Mesothelial cell of epicardium (in vitro differentiated cells): Measurements from ENCODE around the gene HMCN1. TPM values are rescaled to one million over a fixed set of nuclear protein-coding genes. Genes with fewer than 3 reads are reported as not detected.

Experiments used
- DNase-seq, 2 experiments: peaks; one replicate each; pipeline ENCODE4 v3.0.0; 2021; ENCODE audit warnings: low spot score in 2 of 2; ENCODE audit not compliant: unreplicated experiment in 2 of 2
- H3K27ac Mint-ChIP-seq: 2 replicates; pipeline ENCODE4 v1.8.0; 2021; ENCODE audit warnings: mixed read lengths
- H3K27me3 Mint-ChIP-seq: 2 replicates; pipeline ENCODE4 v1.8.0; 2021; ENCODE audit warnings: low read depth, mixed read lengths
- H3K36me3 Mint-ChIP-seq: 2 replicates; pipeline ENCODE4 v1.8.0; 2021; ENCODE audit warnings: mixed read lengths
- H3K4me1 Mint-ChIP-seq: 2 replicates; pipeline ENCODE4 v1.8.0; 2021; ENCODE audit warnings: mixed read lengths
- H3K4me3 Mint-ChIP-seq: 2 replicates; pipeline ENCODE4 v1.8.0; 2021; ENCODE audit warnings: mild to moderate bottlenecking, moderate library complexity, mixed read lengths
- H3K9me3 Mint-ChIP-seq: 2 replicates; pipeline ENCODE4 v1.8.0; 2021; ENCODE audit warnings: mixed read lengths
- total RNA-seq: library from RNA; stranded (reverse); gene quantifications from 3 replicates; pipeline ENCODE4 v1.2.1, GENCODE V29; 2021
- TF ChIP-seq, protein P1 (sequence below): fragments of 200-600 bp; sonication (generic); IDR thresholded peaks from one replicate; pipeline ENCODE4 v1.5.0; 2021; ENCODE audit warnings: antibody characterized with exemption; ENCODE audit not compliant: unreplicated experiment

HMCN1 gene
- total RNA-seq, 1 donor from 2014 or later = 48.8 TPM

DNA sequence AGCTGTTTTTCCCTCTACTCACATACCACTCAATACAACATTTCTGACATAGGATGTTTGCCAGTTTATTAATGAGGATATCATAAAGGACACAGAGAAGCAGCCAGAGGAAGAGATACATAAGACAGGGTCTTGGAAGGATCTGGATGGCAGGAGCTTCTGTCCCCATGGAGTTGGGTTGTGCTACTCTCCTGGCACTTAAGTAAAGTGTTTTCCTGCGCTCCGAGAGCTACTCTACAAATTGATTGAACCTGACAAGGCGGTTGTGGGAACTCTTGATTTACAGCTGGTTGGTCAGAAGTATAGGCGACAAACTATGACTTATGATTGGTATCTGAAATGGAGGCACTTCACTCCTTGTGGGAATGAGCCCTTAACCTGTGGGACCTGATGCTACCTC, 208.8 kb downstream of the HMCN1 start:
- H3K27me3 Mint-ChIP-seq = no peaks in the 10 kb centered on the region
- H3K27ac Mint-ChIP-seq = no peak overlapping the region
- no peaks in the 10 kb centered on the region for H3K36me3 Mint-ChIP-seq
- H3K9me3 Mint-ChIP-seq = peaks cover 8% of the 10 kb centered on the region
- no peak for DNase-seq
- TF ChIP-seq, protein P1, sequence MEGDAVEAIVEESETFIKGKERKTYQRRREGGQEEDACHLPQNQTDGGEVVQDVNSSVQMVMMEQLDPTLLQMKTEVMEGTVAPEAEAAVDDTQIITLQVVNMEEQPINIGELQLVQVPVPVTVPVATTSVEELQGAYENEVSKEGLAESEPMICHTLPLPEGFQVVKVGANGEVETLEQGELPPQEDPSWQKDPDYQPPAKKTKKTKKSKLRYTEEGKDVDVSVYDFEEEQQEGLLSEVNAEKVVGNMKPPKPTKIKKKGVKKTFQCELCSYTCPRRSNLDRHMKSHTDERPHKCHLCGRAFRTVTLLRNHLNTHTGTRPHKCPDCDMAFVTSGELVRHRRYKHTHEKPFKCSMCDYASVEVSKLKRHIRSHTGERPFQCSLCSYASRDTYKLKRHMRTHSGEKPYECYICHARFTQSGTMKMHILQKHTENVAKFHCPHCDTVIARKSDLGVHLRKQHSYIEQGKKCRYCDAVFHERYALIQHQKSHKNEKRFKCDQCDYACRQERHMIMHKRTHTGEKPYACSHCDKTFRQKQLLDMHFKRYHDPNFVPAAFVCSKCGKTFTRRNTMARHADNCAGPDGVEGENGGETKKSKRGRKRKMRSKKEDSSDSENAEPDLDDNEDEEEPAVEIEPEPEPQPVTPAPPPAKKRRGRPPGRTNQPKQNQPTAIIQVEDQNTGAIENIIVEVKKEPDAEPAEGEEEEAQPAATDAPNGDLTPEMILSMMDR = no peak
- H3K4me1 Mint-ChIP-seq = no peaks in the 10 kb centered on the region
- no peak overlapping the region for H3K4me3 Mint-ChIP-seq

DNA sequence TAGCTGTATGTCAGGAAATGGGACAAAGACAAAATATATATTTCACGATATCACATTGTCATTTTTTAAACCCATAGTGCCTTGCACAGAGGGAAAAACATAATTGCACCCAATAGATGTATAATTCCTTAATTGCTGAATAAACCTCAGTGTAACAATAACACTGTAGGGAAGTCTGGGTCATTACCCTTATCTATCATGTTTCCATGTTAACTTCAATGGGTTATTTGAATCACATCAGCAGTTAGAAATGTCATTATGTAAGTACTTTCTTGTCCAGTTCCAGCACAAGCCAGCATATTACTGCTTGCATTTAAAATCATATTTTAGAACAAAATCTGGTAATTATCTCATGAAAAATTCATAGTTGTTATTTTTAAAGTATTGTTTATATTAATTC, 222.7 kb downstream of the HMCN1 start:
- Mint-ChIP-seq H3K27ac (no peak overlapping the region), H3K4me3 (no peak overlapping the region), H3K27me3 (no peaks in the 10 kb centered on the region), H3K4me1 (peaks cover 14% of the 10 kb centered on the region), H3K9me3 (no peaks in the 10 kb centered on the region), H3K36me3 (no peaks in the 10 kb centered on the region)
- DNase-seq = no peak
- TF ChIP-seq, protein P1 = no peak

DNA sequence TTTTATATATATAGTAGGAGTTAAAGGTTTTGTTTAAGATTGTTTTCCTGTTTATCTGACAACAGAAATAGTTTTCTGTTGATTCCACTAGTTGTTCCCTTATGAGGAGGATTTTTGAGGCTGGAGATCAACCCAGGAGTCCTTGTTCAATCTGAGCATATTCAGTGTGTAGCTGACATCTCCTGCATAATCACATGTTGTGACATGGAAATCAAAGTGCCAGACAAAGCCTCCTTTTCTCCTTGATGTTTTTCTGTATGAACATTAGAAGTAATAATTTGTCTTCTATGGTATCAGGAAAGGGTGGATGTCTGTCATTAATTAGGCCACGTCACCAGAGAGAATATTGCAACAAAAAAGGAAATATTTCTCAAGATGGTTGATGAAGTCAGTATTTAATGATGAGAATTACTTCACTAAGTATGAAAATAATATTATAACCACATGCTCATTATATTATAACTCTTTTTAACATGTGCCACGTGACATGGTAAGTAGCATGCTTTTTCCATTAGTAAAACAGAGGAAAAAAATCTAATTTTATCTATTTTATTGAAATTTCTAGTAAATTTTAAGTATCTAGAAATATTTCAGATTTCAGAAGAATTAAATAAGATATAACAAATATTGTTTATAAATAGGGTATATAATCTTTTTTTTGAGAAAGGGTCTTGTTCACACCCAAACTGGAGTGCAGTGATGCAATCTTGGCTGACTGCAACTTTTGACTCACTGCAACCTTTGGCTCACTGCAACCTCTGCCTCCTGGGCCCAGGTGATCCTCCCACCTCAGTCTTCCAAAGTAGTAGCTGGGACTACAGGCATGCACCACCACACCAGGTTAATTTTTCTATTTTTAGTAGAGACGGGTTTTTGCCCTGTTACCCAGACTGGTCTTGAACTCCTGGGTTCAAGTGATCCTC, 223.5 kb downstream of the HMCN1 start:
- Mint-ChIP-seq H3K36me3 (no peaks in the 10 kb centered on the region), H3K27me3 (no peaks in the 10 kb centered on the region), H3K4me3 (no peak overlapping the region), H3K9me3 (no peaks in the 10 kb centered on the region), H3K4me1 (peaks cover 17% of the 10 kb centered on the region), H3K27ac (no peak overlapping the region)
- no peak for DNase-seq
- TF ChIP-seq, protein P1 = no peak

DNA sequence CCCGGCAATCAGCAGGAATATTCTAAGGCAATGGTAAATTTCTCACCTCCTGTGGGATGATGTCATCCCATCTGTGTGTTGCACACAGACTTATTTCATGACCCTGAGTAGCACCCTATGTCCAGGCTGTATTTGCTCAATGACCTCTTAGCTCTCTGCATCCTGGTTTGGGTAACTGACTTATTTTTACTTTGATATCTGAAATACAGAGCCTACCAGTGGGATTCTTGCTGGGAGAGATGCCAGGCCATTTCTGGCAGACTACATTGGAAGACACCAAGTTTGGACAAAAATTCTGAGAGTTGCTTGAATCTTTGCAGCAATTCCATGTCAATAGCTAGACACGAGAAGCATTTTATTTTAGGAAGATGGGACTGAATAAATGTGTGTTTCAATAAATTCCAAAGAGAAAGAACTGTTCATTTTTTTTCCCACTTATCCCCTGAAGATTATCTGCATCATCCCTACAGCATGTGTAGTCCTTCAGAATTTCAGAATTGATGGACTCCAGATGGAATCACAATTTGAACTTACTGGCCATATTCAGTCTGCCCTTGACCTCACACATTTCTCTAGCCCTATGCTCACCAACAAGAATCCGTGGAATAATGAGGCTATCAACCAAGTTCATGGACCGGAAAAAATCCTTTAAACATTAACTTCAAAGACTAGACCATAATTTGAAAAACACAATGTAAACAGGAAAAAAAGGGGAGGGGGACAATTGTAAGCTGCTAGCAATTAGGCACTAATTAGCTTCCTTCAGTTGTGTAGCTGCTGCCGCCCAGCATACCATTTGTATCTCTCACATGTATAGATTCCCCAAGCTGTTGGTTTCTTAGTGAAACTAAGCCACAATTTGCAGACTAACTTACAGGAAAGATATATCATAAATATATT, 226.5 kb downstream of the HMCN1 start:
- TF ChIP-seq, protein P1 = no peak
- H3K27ac Mint-ChIP-seq = no peak overlapping the region
- H3K4me1 Mint-ChIP-seq = peaks cover 26% of the 10 kb centered on the region
- H3K9me3 Mint-ChIP-seq = no peaks in the 10 kb centered on the region
- H3K27me3 Mint-ChIP-seq = no peaks in the 10 kb centered on the region
- no peaks in the 10 kb centered on the region for H3K36me3 Mint-ChIP-seq
- no peak for DNase-seq
- H3K4me3 Mint-ChIP-seq = no peak overlapping the region

DNA sequence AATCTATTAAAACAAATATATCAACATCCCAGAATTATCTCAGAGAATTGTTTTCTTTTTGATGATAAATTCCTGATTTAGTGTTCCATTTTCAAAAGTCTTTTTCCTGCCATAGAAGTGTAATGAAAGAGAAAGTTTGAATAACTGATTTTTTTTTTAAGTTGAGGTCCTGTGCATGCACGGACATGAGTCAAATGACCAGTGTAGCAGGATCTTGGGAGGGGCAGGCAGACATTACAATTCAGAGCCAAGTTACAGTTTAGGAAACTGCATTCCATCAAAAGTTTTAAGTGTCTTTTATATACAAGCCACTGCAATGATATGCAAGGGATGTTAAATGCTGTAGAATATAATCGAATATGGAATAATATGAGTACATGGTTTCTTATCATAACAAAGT, 227.5 kb downstream of the HMCN1 start:
- Mint-ChIP-seq H3K36me3 (no peaks in the 10 kb centered on the region), H3K27ac (no peak overlapping the region), H3K4me1 (peaks cover 28% of the 10 kb centered on the region), H3K9me3 (no peaks in the 10 kb centered on the region), H3K4me3 (no peak overlapping the region), H3K27me3 (no peaks in the 10 kb centered on the region)
- TF ChIP-seq, protein P1 = no peak
- DNase-seq = no peak
